Naive thymus-derived CD4-positive, alpha-beta T cell (primary cell): Measurements from ENCODE around the gene PHLPP1. TPM values are rescaled to one million over a fixed set of nuclear protein-coding genes. Genes with fewer than 3 reads are reported as not detected.
A peak's percentile ranks its signal among the peaks of the same experiment; 100 is the strongest.

Experiments
- ATAC-seq: fragments of 150-1000 bp; cut with Tn5 transposase; 2 replicates; pipeline ENCODE4 v1.10.0; 2021; ENCODE audit warnings: mild to moderate bottlenecking, moderate library complexity
- CTCF ChIA-PET: fragments of 350-600 bp; sonication (Branson Sonifier 250); formaldehyde crosslinking; loops from one replicate; lab custom pipeline; 2021; ENCODE audit warnings: antibody characterized with exemption; lab: Charles Lee
- POLR2A ChIA-PET: fragments of 350-600 bp; sonication (Branson Sonifier 250); formaldehyde crosslinking; loops from one replicate; lab custom pipeline; 2021; ENCODE audit warnings: antibody characterized with exemption, inconsistent platforms; lab: Charles Lee
- DNase-seq, 9 donors: peaks; one replicate each; pipeline versions ENCODE4 v3.0.0 to v3.0.0-alpha.2; 2020 to 2022; ENCODE audit warnings: mixed read lengths in 1 of 9
- H3K27ac ChIP-seq: one replicate; pipeline ENCODE4 v1.7.0; 2013; ENCODE audit warnings: mild to moderate bottlenecking, low read depth, low read length, moderate library complexity
- H3K27me3 ChIP-seq, 2 donors: one replicate each; pipeline ENCODE4 v1.7.0; 2013; ENCODE audit warnings: low read length in 2 of 2, mild to moderate bottlenecking in 2 of 2, moderate library complexity in 2 of 2; ENCODE audit not compliant: control insufficient read depth in 2 of 2, insufficient read depth in 2 of 2
- H3K36me3 ChIP-seq, 3 experiments: 1 replicate in 2 of 3; 2 replicates in 1 of 3; pipeline ENCODE4 v1.7.0; 2013; ENCODE audit warnings: low read length in 3 of 3, mild to moderate bottlenecking in 3 of 3, moderate library complexity in 1 of 3; ENCODE audit not compliant: insufficient read depth in 3 of 3, control insufficient read depth in 2 of 3
- H3K4me1 ChIP-seq, 2 donors: one replicate each; pipeline ENCODE4 v1.7.0; 2013; ENCODE audit warnings: low read length in 2 of 2, mild to moderate bottlenecking in 2 of 2, moderate library complexity in 1 of 2; ENCODE audit not compliant: control insufficient read depth in 2 of 2, insufficient read depth in 2 of 2
- H3K4me3 ChIP-seq: 2 replicates; pipeline ENCODE4 v1.7.0; 2013; ENCODE audit warnings: mild to moderate bottlenecking, low read length
- H3K9me3 ChIP-seq, 3 experiments: 1 replicate in 2 of 3; 2 replicates in 1 of 3; pipeline ENCODE4 v1.7.0; 2013; ENCODE audit warnings: low read length in 3 of 3; ENCODE audit not compliant: control insufficient read depth in 2 of 3
- H3K27ac Mint-ChIP-seq, 9 donors: one replicate each; pipeline ENCODE4 v1.8.0; 2020 to 2022; ENCODE audit warnings: mixed read lengths in 9 of 9, mild to moderate bottlenecking in 8 of 9, moderate library complexity in 5 of 9, inconsistent platforms in 2 of 9
- H3K27me3 Mint-ChIP-seq, 5 donors: one replicate each; pipeline ENCODE4 v1.8.0; 2021 to 2022; ENCODE audit warnings: mixed read lengths in 5 of 5, mild to moderate bottlenecking in 1 of 5
- H3K36me3 Mint-ChIP-seq, 5 donors: one replicate each; pipeline ENCODE4 v1.8.0; 2020 to 2022; ENCODE audit warnings: mixed read lengths in 5 of 5, mild to moderate bottlenecking in 3 of 5, inconsistent platforms in 1 of 5
- H3K4me1 Mint-ChIP-seq, 7 donors: one replicate each; pipeline ENCODE4 v1.8.0; 2020 to 2022; ENCODE audit warnings: mixed read lengths in 7 of 7, mild to moderate bottlenecking in 3 of 7, inconsistent platforms in 1 of 7
- H3K4me3 Mint-ChIP-seq, 10 donors: one replicate each; pipeline ENCODE4 v1.8.0; 2020 to 2022; ENCODE audit warnings: mild to moderate bottlenecking in 10 of 10, mixed read lengths in 10 of 10, moderate library complexity in 6 of 10, inconsistent platforms in 2 of 10
- H3K9me3 Mint-ChIP-seq, 11 donors: one replicate each; pipeline ENCODE4 v1.8.0; 2020 to 2022; ENCODE audit warnings: mixed read lengths in 11 of 11, mild to moderate bottlenecking in 4 of 11, inconsistent platforms in 1 of 11, moderate library complexity in 1 of 11
- intact Hi-C, 2 donors: fragments of 100-400 bp; cut with micrococcal nuclease; formaldehyde crosslinking; loops; one replicate each; pipeline ENCODE4 v1.15.1; 2023
- polyA plus RNA-seq, 2 donors: library from polyadenylated mRNA; unstranded; fragments of 300-500 nt; fragmentation: Illumina TruSeq; gene quantifications; one replicate each; pipeline ENCODE4 v1.2.3, GENCODE V29; 2021
- total RNA-seq, 6 experiments: library from RNA in 5 of 6; stranded (reverse) in 5 of 6; gene quantifications; 1 replicate in 5 of 6; 2 replicates in 1 of 6; pipeline ENCODE4 v1.2.3 and lab custom pipeline; 2021 to 2026

The PHLPP1 gene
- total and polyA plus RNA-seq, 7 experiments from 2014 or later: 0.07 to 9.7 (median 6.9) TPM

DNA sequence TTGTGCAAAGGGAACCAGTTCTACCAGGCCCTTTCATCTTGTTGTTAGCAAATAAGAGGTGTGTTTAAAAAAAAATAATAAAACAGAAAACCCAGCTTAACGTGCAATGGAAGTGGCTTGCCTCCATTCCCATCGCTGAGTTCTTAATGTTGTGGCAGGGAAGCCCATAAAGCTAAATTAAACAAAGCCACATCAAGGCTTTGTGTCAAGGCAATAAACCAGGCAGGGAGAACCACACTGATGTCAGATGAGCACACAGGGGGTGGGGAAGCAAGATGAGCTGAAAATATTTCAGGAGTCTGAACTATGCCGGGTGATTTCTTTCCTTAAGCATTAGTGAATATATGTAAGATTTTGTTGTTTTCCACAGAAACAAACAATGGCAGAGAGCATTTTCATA, 73.5 kb downstream of the PHLPP1 start:
- intact Hi-C loops: no loop called here
- Mint-ChIP-seq H3K27me3 (no peaks in the 10 kb centered on the region), H3K9me3 (no peaks in the 10 kb centered on the region), H3K27ac (no peak overlapping the region), H3K36me3 (peaks cover 0 to 2% (median 0%) of the 10 kb centered on the region in 5 donors), H3K4me3 (peak overlapping the region in 2 of 10 donors; percentile 9 to 17), H3K4me1 (peaks cover 30 to 63% (median 43%) of the 10 kb centered on the region in 7 donors)
- H3K4me1 ChIP-seq: peaks cover 0 to 10% of the 10 kb centered on the region in 2 donors
- no peak overlapping the region for H3K4me3 ChIP-seq
- DNase-seq (peak in 5 of 9 donors; percentile 5 to 38 (median 12)), ATAC-seq (peak; percentile 47)
- H3K9me3 ChIP-seq: no peaks in the 10 kb centered on the region
- ChIA-PET CTCF (no interaction called here), POLR2A (no interaction called here)
- no peaks in the 10 kb centered on the region for H3K27me3 ChIP-seq
- no peak overlapping the region for H3K27ac ChIP-seq
- H3K36me3 ChIP-seq: no peaks in the 10 kb centered on the region

DNA sequence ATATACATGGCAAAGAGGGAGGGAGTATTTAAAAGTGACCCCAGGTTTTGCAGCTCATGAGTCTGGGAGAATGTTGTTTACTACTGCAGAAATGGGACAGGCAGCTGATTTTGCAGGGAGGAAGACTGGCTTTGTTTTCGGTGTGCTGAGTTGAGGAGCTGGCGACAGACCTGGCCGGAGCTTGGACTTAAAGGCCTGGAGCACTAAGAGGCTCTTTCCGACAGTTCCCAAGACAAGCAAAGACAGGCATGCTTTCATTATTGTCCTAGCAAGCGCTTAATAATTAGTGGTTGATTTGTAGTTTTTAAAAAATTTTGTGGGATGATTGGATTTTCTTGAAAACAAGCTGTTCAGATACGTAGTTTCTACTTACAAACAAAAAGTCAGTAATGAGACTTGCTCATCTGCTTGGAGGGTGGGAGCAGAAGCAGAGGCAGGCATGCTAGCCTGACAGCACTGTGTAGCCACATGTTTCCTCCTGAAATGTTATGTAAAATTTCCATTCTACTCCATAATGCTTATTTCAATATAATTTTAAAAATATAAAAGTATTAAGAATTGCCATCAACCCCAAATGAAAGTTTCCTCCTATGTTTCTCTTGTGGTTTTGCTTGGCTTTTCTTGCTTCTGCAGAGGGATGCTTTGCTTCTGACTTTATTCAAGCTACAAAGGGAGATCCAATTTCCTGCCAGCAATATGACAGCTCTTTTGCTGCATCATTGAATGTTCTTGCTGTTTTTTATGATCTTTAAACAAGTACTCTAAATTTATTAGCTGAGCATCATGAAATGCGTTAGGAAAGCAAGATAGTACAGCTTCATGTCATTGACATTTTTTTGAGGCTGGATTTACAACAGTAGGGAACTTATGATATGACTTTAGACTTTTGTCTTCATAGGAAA, 75.8 kb downstream of the PHLPP1 start:
- POLR2A ChIA-PET: no interaction called here
- intact Hi-C loops: no loop called here
- peak overlapping the region in 1 of 10 donors; percentile 4 for H3K4me3 Mint-ChIP-seq
- peaks cover 21 to 45% (median 33%) of the 10 kb centered on the region in 7 donors for H3K4me1 Mint-ChIP-seq
- Histone ChIP-seq H3K4me1 (peaks cover 0 to 10% of the 10 kb centered on the region in 2 donors), H3K36me3 (no peaks in the 10 kb centered on the region), H3K9me3 (no peaks in the 10 kb centered on the region), H3K27ac (no peak overlapping the region), H3K4me3 (no peak overlapping the region), H3K27me3 (no peaks in the 10 kb centered on the region)
- H3K36me3 Mint-ChIP-seq: peaks cover 0 to 4% (median 0%) of the 10 kb centered on the region in 5 donors
- CTCF ChIA-PET: no interaction called here
- H3K27ac Mint-ChIP-seq: peak overlapping the region in 1 of 9 donors; percentile 31
- DNase-seq (peak in 2 of 9 donors; percentile 9), ATAC-seq (no peak)
- H3K9me3 Mint-ChIP-seq: no peaks in the 10 kb centered on the region
- H3K27me3 Mint-ChIP-seq: no peaks in the 10 kb centered on the region

DNA sequence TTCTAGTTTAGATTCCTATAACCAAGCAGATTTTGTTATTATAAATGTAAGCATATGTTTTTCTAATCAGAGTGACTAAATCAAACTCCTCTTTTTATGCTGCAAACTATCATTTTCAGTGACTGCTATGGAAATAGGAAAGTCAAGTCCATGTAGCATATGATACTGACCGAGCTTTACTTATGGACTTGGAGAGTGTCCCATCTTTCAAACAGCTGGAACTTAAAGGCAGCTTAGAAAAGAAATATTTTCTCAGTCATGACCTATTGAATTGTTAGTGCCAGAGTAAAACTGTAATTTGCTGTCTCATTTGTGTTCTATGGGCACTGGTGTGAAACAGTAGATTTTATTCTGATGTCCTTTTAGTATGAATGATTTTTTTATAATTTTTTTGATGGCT, 76.7 kb downstream of the PHLPP1 start:
- no peak for ATAC-seq
- Mint-ChIP-seq H3K36me3 (peaks cover 0 to 4% (median 0%) of the 10 kb centered on the region in 5 donors), H3K27ac (no peak overlapping the region), H3K4me3 (no peak overlapping the region), H3K4me1 (peaks cover 21 to 45% (median 33%) of the 10 kb centered on the region in 7 donors), H3K27me3 (peaks cover 0 to 2% (median 0%) of the 10 kb centered on the region in 5 donors), H3K9me3 (no peaks in the 10 kb centered on the region)
- Histone ChIP-seq H3K9me3 (no peaks in the 10 kb centered on the region), H3K36me3 (no peaks in the 10 kb centered on the region), H3K27me3 (no peaks in the 10 kb centered on the region), H3K4me3 (no peak overlapping the region), H3K4me1 (peaks cover 0 to 10% of the 10 kb centered on the region in 2 donors), H3K27ac (no peak overlapping the region)
- ChIA-PET POLR2A (no interaction called here), CTCF (no interaction called here)
- no peak for DNase-seq
- intact Hi-C loops: no loop called here

DNA sequence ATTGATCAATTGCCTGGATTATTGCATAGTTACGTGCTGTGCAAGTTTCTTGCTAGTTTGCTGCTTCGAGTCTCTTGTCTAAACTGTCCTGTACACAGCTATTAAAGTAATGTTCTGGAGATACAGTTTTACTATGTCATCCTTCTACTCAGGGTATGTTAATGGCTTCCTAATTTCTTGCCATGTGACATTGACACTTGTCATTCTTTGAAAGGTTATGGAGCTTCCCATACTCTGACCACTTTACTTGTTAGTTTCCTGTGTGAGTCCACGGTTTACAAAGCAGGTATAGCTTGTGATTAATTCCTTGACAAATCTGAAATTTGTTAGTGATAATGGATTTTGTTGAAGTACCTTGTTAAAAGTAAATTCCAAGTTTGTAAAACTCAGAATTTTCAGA, 80.5 kb downstream of the PHLPP1 start:
- no peak for DNase-seq
- Mint-ChIP-seq H3K27ac (no peak overlapping the region), H3K4me3 (no peak overlapping the region), H3K27me3 (peaks cover 0 to 2% (median 0%) of the 10 kb centered on the region in 5 donors), H3K4me1 (peaks cover 4 to 17% (median 8%) of the 10 kb centered on the region in 7 donors), H3K36me3 (peaks cover 0 to 4% (median 0%) of the 10 kb centered on the region in 5 donors), H3K9me3 (no peaks in the 10 kb centered on the region)
- Histone ChIP-seq H3K4me3 (no peak overlapping the region), H3K27ac (no peak overlapping the region), H3K36me3 (no peaks in the 10 kb centered on the region), H3K9me3 (no peaks in the 10 kb centered on the region), H3K4me1 (no peaks in the 10 kb centered on the region), H3K27me3 (no peaks in the 10 kb centered on the region)
- ChIA-PET CTCF (no interaction called here), POLR2A (no interaction called here)
- intact Hi-C loops: no loop called here
- no peak for ATAC-seq

DNA sequence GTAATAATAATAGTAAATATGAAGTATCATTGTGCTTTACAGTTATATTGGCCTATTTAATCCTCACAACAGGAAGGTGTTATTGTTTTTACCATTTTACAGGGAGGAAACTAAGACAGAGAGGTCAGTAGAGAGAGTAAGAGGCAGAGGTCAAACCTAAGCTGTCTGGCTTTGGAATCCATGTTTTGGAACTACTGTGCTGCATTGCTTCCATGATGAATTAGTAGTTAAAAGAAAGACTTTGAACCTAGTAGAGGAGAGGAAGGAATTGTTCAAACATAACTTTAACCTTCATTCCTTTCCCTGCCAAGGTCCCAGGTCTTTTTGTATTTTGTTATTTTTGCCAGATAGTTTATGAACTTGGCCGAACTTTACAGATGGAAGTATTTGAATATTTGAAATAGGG, 80.9 kb downstream of the PHLPP1 start:
- H3K36me3 ChIP-seq: no peaks in the 10 kb centered on the region
- POLR2A ChIA-PET: no interaction called here
- H3K27ac ChIP-seq: no peak overlapping the region
- DNase-seq (no peak), ATAC-seq (no peak)
- intact Hi-C loops: no loop called here
- peaks cover 3 to 14% (median 4%) of the 10 kb centered on the region in 7 donors for H3K4me1 Mint-ChIP-seq
- H3K27ac Mint-ChIP-seq: no peak overlapping the region
- H3K27me3 Mint-ChIP-seq: peaks cover 0 to 2% (median 0%) of the 10 kb centered on the region in 5 donors
- no peaks in the 10 kb centered on the region for H3K4me1 ChIP-seq
- H3K27me3 ChIP-seq: no peaks in the 10 kb centered on the region
- H3K9me3 ChIP-seq: no peaks in the 10 kb centered on the region
- peaks cover 0 to 4% (median 0%) of the 10 kb centered on the region in 5 donors for H3K36me3 Mint-ChIP-seq
- H3K4me3 Mint-ChIP-seq: no peak overlapping the region
- H3K4me3 ChIP-seq: no peak overlapping the region
- H3K9me3 Mint-ChIP-seq: no peaks in the 10 kb centered on the region
- CTCF ChIA-PET: no interaction called here

DNA sequence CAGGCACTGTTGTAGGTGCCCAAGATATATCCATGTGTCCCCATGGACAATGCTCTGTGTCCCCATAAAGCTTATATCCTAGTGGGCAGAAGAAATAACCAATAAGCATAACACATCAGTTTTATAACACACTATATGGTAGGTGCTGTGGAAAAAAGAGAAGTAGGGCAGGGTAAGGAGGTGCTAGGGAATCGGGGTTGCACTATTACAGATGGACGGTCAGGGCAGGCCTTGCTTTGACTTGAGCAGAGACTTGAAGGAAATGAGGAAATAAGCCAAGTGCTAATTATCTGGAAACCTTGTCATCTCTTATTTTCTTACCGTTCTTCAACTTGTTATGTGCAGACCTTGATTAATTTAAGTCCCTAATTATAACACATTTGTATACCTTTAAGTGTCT, 82.0 kb downstream of the PHLPP1 start:
- POLR2A ChIA-PET: no interaction called here
- H3K4me3 ChIP-seq: no peak overlapping the region
- no peaks in the 10 kb centered on the region for H3K27me3 ChIP-seq
- no peak overlapping the region for H3K27ac ChIP-seq
- intact Hi-C loops: no loop called here
- Mint-ChIP-seq H3K27ac (no peak overlapping the region), H3K4me3 (no peak overlapping the region), H3K9me3 (no peaks in the 10 kb centered on the region), H3K4me1 (peaks cover 0 to 11% (median 2%) of the 10 kb centered on the region in 7 donors), H3K36me3 (peaks cover 0 to 4% (median 0%) of the 10 kb centered on the region in 5 donors), H3K27me3 (peaks cover 0 to 2% (median 0%) of the 10 kb centered on the region in 5 donors)
- H3K36me3 ChIP-seq: no peaks in the 10 kb centered on the region
- CTCF ChIA-PET: no interaction called here
- no peaks in the 10 kb centered on the region for H3K9me3 ChIP-seq
- no peaks in the 10 kb centered on the region for H3K4me1 ChIP-seq
- DNase-seq (no peak), ATAC-seq (no peak)
